ENCODE measurements around the gene CLEC10A.

GRCh38 chr17:7043182-7043496, 36.9 kb downstream of the CLEC10A start:
- TF ChIP-seq CTCF (conservative IDR thresholded peaks at IDR 0.05; ENCODE audit: low read length) (no peak), EZH2phosphoT487 (IDR thresholded peaks at IDR 0.05; ENCODE audit: borderline replicate concordance) (no peak)
